GM04504 (cell line): ENCODE measurements around the gene SPATS2.

Experiments
- DNase-seq: peaks from one replicate; pipeline ENCODE4 v3.0.0-alpha.2; 2012; ENCODE audit warnings: low read depth

The SPATS2 gene

GRCh38 chr12:49335955-49336644 lies 31.2 kb upstream of the SPATS2 start:
- no peak for DNase-seq

GRCh38 chr12:49336645-49337584 lies 30.3 kb upstream of the SPATS2 start, which contains the start of gene C1QL4:
Gene C1QL4 (minus strand): TSS chr12:49337188. CDS start chr12:49336477, 711 bp downstream.
- DNase-seq, result no peak

DNA sequence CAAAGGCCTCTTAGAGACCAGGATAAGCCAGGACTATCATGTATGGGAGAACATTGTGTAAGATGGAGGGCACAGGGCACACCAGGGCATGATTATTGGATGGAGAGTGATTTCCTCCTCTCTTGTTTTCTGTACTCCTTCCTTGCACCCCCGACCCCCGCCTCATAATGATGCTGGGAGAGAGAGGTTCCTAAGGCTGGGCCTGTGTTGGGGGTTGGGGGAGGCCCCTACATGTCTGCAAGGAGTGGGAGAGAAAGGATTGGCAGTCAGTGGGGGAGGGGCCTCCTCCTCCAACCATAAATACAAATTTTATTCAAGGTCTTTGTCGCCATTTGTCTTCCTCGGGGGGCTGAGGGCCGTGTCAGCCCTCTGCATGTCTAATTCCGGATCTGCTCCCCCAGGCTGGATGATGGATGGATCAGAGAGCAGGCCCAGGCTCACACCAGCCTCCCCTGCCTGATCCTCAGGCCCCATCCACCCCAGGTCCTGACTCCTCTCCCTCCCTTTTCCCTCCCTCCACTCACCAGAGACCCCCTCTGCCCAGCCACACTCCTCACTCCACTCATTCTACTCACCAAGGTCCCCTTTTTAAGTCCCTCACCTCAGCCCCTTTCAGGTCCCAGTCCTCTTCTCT lies 28.3 kb upstream of the SPATS2 start:
- DNase-seq, result no peak

GRCh38 chr12:49339464-49339861 lies 27.8 kb upstream of the SPATS2 start:
- DNase-seq, result no peak

- DNase-seq, result no peak
Observed at GRCh38 chr12:49340095-49340870, 27.0 kb upstream of the SPATS2 start.

GRCh38 chr12:49340971-49341776 lies 26.1 kb upstream of the SPATS2 start:
- no peak for DNase-seq

- no peak for DNase-seq
Observed at GRCh38 chr12:49341777-49342065, 25.5 kb upstream of the SPATS2 start.

DNA sequence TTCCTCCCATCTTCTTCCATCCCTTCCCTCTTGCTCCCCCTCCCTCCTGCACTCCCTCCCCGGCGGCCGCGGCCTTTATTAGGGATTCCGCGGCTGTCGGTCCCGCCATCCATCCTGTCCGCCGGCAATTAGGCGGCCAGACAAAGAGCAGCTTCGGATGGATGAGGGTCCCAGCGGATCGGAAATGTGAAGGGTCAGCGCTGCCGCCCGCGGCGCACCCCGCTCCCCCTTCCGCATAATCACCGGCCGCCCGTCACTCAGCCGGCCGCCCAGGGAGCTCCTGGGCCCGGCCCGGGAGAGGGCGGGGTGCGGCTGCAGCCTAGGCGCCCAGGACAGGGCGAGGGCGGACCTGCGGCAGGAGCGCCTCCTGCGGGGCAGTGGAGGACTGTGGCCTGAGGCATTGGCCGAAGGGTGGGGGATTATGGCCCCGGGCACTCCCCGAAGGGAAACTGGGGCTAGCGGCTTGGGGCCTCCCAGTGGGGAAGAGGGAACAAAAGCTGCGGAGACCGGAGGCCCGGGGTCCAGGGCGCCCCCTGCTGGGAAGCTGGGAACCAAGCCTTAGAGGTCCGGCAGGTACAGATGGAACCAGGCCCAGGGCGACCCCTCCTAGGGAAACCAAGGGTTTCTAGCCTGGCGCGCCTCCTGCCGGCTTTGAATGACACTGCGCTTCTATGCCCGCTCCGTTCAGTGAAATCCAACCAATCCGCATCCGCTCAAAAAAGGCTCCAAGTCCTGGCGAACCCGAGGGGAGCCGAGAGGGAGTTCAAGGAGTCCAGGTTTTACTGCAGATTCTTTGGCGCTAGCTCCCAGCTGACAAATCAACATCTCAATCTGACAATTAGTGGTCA lies 25.0 kb upstream of the SPATS2 start:
- DNase-seq, result no peak

- no peak for DNase-seq
Observed at GRCh38 chr12:49342914-49343731, 24.1 kb upstream of the SPATS2 start.

GRCh38 chr12:49344486-49345050 lies 22.7 kb upstream of the SPATS2 start:
- DNase-seq, result no peak

- DNase-seq, result no peak
Observed at GRCh38 chr12:49345051-49345824, 22.0 kb upstream of the SPATS2 start.

- DNase-seq, result no peak
Observed at GRCh38 chr12:49345825-49346658, 21.2 kb upstream of the SPATS2 start.

DNA sequence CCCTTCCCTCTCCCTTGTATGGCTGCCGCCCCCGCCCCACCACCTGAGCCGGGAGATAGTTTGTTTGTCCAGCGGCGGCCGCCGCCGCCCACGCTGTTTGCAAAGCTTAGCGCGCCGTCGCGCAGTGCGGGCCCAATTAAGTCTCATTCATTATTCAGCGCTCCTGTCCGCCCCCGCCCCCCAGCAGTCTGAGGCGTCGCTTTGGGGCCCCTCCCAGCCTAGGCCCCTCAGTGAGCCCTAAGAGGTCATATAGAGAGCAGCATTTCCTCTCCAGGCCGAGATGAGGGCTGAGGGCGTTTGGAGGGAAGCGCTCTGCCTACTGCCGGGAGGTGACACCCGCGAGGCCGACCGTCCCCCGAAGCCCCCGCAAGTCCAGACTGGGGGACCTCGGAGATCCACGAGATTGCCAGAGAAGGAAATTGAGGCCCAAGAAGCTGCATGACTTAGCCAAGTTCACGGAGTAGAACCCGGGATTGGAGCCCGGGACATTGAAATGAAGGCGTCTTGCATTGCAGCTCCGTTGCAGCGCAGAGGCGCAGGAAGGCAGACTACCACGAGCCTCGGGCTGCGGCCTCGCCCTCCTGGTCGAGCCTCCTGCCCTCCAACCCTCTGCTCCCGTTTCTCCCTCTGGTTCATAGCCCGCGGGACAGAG lies 20.5 kb upstream of the SPATS2 start, which contains the start of gene DNAJC22:
Gene DNAJC22 (plus strand): TSS at position 230 of the 652 bp plus-strand sequence. CDS start 1,985 bp downstream, outside the sequence.
- no peak for DNase-seq

DNA sequence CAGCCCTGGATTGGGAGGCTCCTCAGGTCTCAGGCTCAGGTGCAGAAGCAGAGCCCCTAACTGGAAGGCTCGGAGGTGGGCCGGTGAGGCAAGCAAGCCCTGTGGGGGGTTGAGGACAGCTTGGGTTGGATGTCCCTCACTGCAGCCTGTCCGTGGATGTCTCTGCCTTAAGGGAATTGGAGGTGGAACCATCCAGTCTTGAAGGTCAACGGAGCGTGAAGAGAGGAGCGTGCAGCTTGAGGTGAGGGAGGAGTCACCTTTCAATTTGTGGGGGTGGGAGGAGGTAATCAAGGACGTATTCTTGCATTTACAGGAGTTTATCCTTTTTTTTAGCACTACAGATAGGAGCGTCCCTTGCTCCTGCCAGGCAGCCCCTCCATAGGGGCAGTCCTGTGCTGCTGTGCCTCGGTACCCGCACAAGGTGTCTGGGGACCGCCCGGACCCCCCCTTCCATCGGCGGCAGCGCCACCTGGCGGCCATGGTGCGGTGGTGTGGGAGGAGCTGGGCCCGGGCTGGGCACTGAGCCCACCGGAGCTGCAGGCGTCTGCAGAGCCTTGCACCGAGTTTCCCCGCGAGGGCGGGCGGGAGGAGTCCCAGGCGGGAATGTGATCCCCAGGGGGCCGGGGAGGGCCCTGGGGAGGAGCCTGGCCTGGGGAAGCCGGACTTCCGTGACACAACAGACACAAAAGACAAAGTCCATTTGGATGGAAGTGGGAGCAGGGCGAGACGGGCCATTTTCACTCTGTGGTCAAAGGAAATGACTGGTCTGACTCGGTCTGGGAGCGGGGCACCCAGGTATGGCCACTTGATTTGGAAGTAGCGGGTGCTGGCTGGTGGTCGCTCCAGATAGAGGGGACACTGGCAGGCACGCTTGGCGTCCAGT lies 19.7 kb upstream of the SPATS2 start:
- DNase-seq, result no peak

- DNase-seq, result no peak
Observed at GRCh38 chr12:49348781-49349180, 18.5 kb upstream of the SPATS2 start.

DNA sequence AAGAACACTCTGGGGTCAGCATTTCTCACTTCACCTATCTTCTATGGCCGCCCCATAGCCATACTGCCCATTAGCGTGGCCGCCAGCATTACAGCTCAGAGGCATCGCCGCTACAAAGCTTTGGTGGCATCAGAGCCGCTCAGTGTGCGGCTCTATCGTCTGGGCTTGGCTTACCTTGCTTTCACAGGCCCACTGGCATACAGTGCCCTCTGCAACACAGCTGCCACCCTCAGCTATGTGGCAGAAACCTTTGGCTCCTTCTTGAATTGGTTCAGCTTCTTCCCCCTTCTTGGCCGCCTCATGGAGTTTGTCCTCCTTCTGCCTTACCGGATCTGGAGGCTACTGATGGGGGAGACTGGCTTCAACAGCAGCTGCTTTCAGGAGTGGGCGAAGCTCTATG lies 18.0 kb upstream of the SPATS2 start:
- no peak for DNase-seq
